B cell (primary cell): ENCODE data around the gene NTN5. TPM values are rescaled to one million over a fixed set of nuclear protein-coding genes. Genes with fewer than 3 reads are reported as not detected.

ENCODE experiments used
- ATAC-seq: fragments of 200-7000 bp; cut with Tn5 transposase; one replicate; pipeline ENCODE4 v1.10.0; 2021; ENCODE audit warnings: low read depth, mild to moderate bottlenecking, moderate number of reproducible peaks, moderate library complexity
- CTCF ChIA-PET: fragments of 350-600 bp; sonication (Branson Sonifier 250); formaldehyde crosslinking; loops from one replicate; lab custom pipeline; 2021; ENCODE audit warnings: antibody characterized with exemption, inconsistent platforms; lab: Charles Lee
- POLR2A ChIA-PET: fragments of 350-600 bp; sonication (Branson Sonifier 250); formaldehyde crosslinking; loops from one replicate; lab custom pipeline; 2021; ENCODE audit warnings: antibody characterized with exemption; lab: Charles Lee
- DNase-seq: peaks from one replicate; pipeline ENCODE4 v3.0.0; 2013
- H2AFZ ChIP-seq: 2 replicates; pipeline ENCODE4 v1.6.1; 2012; ENCODE audit warnings: mild to moderate bottlenecking, low read depth, low read length; ENCODE audit not compliant: insufficient read depth, poor library complexity, severe bottlenecking
- H3K27ac ChIP-seq, 2 donors: 1 replicate in 1 of 2; 2 replicates in 1 of 2; pipeline ENCODE4 v1.5.1; 2012 to 2013; ENCODE audit warnings: low read length in 2 of 2, mild to moderate bottlenecking in 2 of 2, moderate library complexity in 1 of 2
- H3K27me3 ChIP-seq, 4 experiments: fragments of 200-600 bp in 1 of 4; sonication (generic) in 1 of 4; replicated peaks in 1 of 4; 1 replicate in 2 of 4; 2 replicates in 2 of 4; pipeline versions ENCODE4 v1.6.1 to v1.7.0; 2013 to 2016; ENCODE audit warnings: low read length in 3 of 4, mild to moderate bottlenecking in 2 of 4, mixed read lengths in 1 of 4, moderate library complexity in 1 of 4; ENCODE audit not compliant: insufficient read depth in 4 of 4, control insufficient read depth in 3 of 4; ENCODE audit errors: control extremely low read depth in 1 of 4
- H3K36me3 ChIP-seq, 2 experiments: replicated peaks in 1 of 2; 1 replicate in 1 of 2; 2 replicates in 1 of 2; pipeline versions ENCODE4 v1.6.1 to v1.7.1; 2013; ENCODE audit warnings: low read length in 1 of 2; ENCODE audit not compliant: insufficient read depth in 2 of 2, control insufficient read depth in 1 of 2; ENCODE audit errors: control extremely low read depth in 1 of 2, extremely low read depth in 1 of 2
- H3K4me1 ChIP-seq, 2 donors: fragments of 200-600 bp in 1 of 2; sonication (generic) in 1 of 2; 1 replicate in 1 of 2; 2 replicates in 1 of 2; pipeline versions ENCODE4 v1.5.1 to v1.6.1; 2013 to 2017; ENCODE audit warnings: low read length in 2 of 2; ENCODE audit not compliant: control insufficient read depth in 2 of 2, insufficient read depth in 2 of 2
- H3K4me2 ChIP-seq: replicated peaks from 2 replicates; pipeline ENCODE3; 2012; ENCODE audit warnings: mild to moderate bottlenecking, low read depth, low read length; ENCODE audit not compliant: poor library complexity, severe bottlenecking
- H3K4me3 ChIP-seq, 5 experiments: fragments of 200-600 bp in 1 of 5; sonication (generic) in 1 of 5; 1 replicate in 3 of 5; 2 replicates in 2 of 5; pipeline versions ENCODE4 v1.5.1 to v1.7.0; 2011 to 2016; ENCODE audit warnings: low read length in 4 of 5, mild to moderate bottlenecking in 4 of 5, low read depth in 2 of 5, control low read depth in 1 of 5, moderate library complexity in 1 of 5; ENCODE audit not compliant: insufficient read depth in 1 of 5; ENCODE audit errors: control extremely low read depth in 1 of 5, extremely low read depth in 1 of 5
- H3K79me2 ChIP-seq: fragments of 200-600 bp; sonication (generic); one replicate; pipeline ENCODE4 v1.6.0; 2016; ENCODE audit warnings: low read length; ENCODE audit not compliant: control insufficient read depth, insufficient read depth
- H3K9ac ChIP-seq: fragments of 200-600 bp; sonication (generic); 2 replicates; pipeline ENCODE4 v1.6.1; 2017; ENCODE audit warnings: mild to moderate bottlenecking, low read length, moderate library complexity
- H3K9me3 ChIP-seq, 3 donors: one replicate each; pipeline versions ENCODE4 v1.6.1 to v1.7.1; 2013; ENCODE audit warnings: low read length in 2 of 3; ENCODE audit not compliant: control insufficient read depth in 2 of 3, insufficient read depth in 1 of 3; ENCODE audit errors: control extremely low read depth in 1 of 3
- H4K20me1 ChIP-seq: 2 replicates; pipeline ENCODE4 v1.6.0; 2012; ENCODE audit warnings: mild to moderate bottlenecking, low read length; ENCODE audit not compliant: insufficient read depth, control insufficient read depth, poor library complexity, severe bottlenecking
- H3K27ac Mint-ChIP-seq: one replicate; pipeline ENCODE4 v1.8.0; 2021; ENCODE audit warnings: mixed read lengths
- H3K27me3 Mint-ChIP-seq: one replicate; pipeline ENCODE4 v1.8.0; 2021; ENCODE audit warnings: mixed read lengths
- H3K4me1 Mint-ChIP-seq: one replicate; pipeline ENCODE4 v1.8.0; 2021; ENCODE audit warnings: mixed read lengths
- H3K4me3 Mint-ChIP-seq: one replicate; pipeline ENCODE4 v1.8.0; 2021; ENCODE audit warnings: mixed read lengths
- H3K9me3 Mint-ChIP-seq: one replicate; pipeline ENCODE4 v1.8.0; 2022; ENCODE audit warnings: mixed read lengths; ENCODE audit not compliant: insufficient read depth
- CTCF ChIP-seq: fragments of 200-600 bp; IDR thresholded peaks from one replicate; pipeline ENCODE4 v1.8.0; 2022; ENCODE audit warnings: antibody characterized with exemption, mild to moderate bottlenecking
- EZH2 ChIP-seq: IDR thresholded peaks from 2 replicates; pipeline ENCODE4 v1.6.1; 2012; ENCODE audit warnings: borderline replicate concordance, low read depth, mild to moderate bottlenecking, moderate library complexity, low read length; ENCODE audit not compliant: insufficient read depth, poor library complexity, severe bottlenecking
- WGBS: methylation state at CpG from one replicate; pipeline ENCODE4 v1.1.5; 2013; ENCODE audit warnings: missing lambda C conversion rate; ENCODE audit not compliant: insufficient coverage; 5-methylcytosine and 5-hydroxymethylcytosine counted together
- intact Hi-C: fragments of 100-400 bp; cut with micrococcal nuclease; formaldehyde crosslinking; loops from one replicate; pipeline ENCODE4 v1.10.0; 2022
- polyA plus RNA-seq: library from polyadenylated mRNA; depleted of rRNA; stranded (reverse); fragments of >200 nt; gene quantifications from 2 replicates; pipeline ENCODE4 v1.2.3, GENCODE V29; 2012
- total RNA-seq, 2 donors: library from RNA; stranded (reverse); fragments of 120-200 nt in 1 of 2; gene quantifications; 1 replicate in 1 of 2; 2 replicates in 1 of 2; pipeline versions ENCODE4 v1.2.3 to v1.2.4, GENCODE V29; 2013 to 2022

The NTN5 gene
- total and polyA plus RNA-seq, 2 donors (not counting 1 experiment from before 2014, with no cell fraction given): 1.2 to 1.8 TPM

DNA sequence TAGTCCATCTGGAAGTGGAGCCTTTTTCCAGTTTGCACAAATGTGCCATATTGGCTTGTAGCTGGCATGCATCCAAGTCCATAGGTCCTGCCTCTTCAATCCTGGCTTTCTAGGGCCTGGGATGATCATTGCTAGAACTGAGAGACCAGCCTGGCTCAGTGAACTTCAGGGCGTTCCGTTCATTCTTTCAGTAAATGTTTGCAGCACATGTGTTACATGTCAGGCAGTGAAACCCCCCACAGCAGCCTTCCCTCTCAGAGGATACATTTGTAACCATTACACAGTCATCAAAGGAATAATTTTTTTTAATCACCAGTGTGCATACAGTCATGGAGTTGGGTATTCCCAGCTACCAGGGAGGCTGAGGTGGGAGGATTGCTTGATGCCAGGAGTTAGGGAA is 32.6 kb upstream of the NTN5 start:
- no peak for ATAC-seq
- CTCF ChIA-PET: interaction anchor here (0.8 kb wide), 1 partner anchor 22 kb away, joined by 4 read pairs; no protein-coding TSS in a partner anchor
- 75% methylated on average over 2 of the region's 2 CpGs for WGBS
- H3K79me2 ChIP-seq: no peaks in the 10 kb centered on the region
- H3K4me1 Mint-ChIP-seq: no peaks in the 10 kb centered on the region
- TF ChIP-seq CTCF: no peak
- no peak for TF ChIP-seq EZH2
- H3K9me3 ChIP-seq: peaks cover 0 to 1% (median 0%) of the 10 kb centered on the region in 3 donors
- no peaks in the 10 kb centered on the region for H3K27me3 ChIP-seq
- H3K4me3 ChIP-seq: no peak overlapping the region
- no peaks in the 10 kb centered on the region for H3K9me3 Mint-ChIP-seq
- intact Hi-C loops: no loop called here
- H3K27ac ChIP-seq: no peak overlapping the region
- no peak overlapping the region for H3K4me2 ChIP-seq
- POLR2A ChIA-PET: no interaction called here
- no peaks in the 10 kb centered on the region for H4K20me1 ChIP-seq
- no peak overlapping the region for H3K27ac Mint-ChIP-seq
- DNase-seq: no peak
- H3K27me3 Mint-ChIP-seq: no peaks in the 10 kb centered on the region
- H3K36me3 ChIP-seq: peaks cover 0 to 2% of the 10 kb centered on the region in 2 experiments
- no peak overlapping the region for H3K4me3 Mint-ChIP-seq
- H3K9ac ChIP-seq: no peak overlapping the region
- H2AFZ ChIP-seq: no peak overlapping the region
- no peaks in the 10 kb centered on the region for H3K4me1 ChIP-seq

DNA sequence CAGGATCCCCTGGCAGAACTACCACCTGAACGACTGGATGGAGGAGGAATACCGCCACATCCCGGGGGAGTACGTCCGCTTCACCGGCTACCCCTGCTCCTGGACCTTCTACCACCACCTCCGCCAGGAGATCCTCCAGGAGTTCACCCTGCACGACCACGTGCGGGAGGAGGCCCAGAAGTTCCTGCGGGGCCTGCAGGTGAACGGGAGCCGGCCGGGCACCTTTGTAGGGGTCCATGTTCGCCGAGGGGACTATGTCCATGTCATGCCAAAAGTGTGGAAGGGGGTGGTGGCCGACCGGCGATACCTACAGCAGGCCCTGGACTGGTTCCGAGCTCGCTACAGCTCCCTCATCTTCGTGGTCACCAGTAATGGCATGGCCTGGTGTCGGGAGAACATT is 30.5 kb upstream of the NTN5 start:
- Histone ChIP-seq H3K27ac (no peak overlapping the region), H3K4me2 (no peak overlapping the region), H3K4me3 (no peak overlapping the region), H3K79me2 (no peaks in the 10 kb centered on the region), H3K36me3 (peaks cover 0 to 2% of the 10 kb centered on the region in 2 experiments), H3K4me1 (no peaks in the 10 kb centered on the region), H3K27me3 (peaks cover 0 to under 1% (median 0%) of the 10 kb centered on the region in 4 experiments), H4K20me1 (no peaks in the 10 kb centered on the region), H3K9ac (no peak overlapping the region), H3K9me3 (peaks cover 0 to 1% (median 0%) of the 10 kb centered on the region in 3 donors), H2AFZ (no peak overlapping the region)
- no peak for TF ChIP-seq EZH2
- no peak for TF ChIP-seq CTCF
- 98% methylated on average over 17 of the region's 23 CpGs for WGBS
- Mint-ChIP-seq H3K27me3 (no peaks in the 10 kb centered on the region), H3K4me1 (no peaks in the 10 kb centered on the region), H3K9me3 (no peaks in the 10 kb centered on the region), H3K4me3 (no peak overlapping the region), H3K27ac (no peak overlapping the region)
- intact Hi-C loops: no loop called here
- CTCF ChIA-PET: no interaction called here
- POLR2A ChIA-PET: no interaction called here
- DNase-seq (no peak), ATAC-seq (no peak)
